ENCODE data around the gene NCKAP5L. TPM values are rescaled to one million over a fixed set of nuclear protein-coding genes. Genes with fewer than 3 reads are reported as not detected.

The NCKAP5L gene
- total and polyA plus RNA-seq, 2 of the 8 experiments (the other 6 are each of a cell fraction or from before 2014, with no cell fraction given): 9.4 to 27.9 TPM

DNA sequence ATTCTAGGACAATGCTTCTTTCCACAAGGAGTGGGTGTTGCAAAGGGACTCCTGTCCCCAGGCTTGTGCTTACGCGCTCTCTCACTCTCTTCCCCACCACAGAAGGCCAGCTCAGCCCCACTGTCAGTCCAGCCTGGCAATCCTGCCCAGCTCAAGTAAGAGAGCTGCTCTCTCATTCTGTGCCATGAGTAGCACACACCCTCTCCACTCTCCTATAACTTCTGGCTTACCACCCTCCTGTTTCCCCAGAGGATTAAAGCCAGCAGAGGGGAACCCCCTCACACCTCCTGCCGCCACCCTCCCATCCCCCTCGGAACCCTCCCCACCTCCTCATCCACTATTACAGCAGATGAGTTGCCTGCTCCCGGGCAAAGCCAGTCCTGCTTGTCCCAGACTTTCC, 17.1 kb downstream of the NCKAP5L start:
- no peak for TF ChIP-seq TEAD4 (IDR thresholded peaks at IDR 0.05; ENCODE audit: low read depth, low read length)
- TF ChIP-seq POLR2AphosphoS5 (IDR thresholded peaks at IDR 0.05; ENCODE audit: low read depth, low read length): 0 out of 2 replicates have a peak, but pooled peaks have one; percentile 37
- no peak overlapping the region for H3K27ac ChIP-seq (ENCODE audit: low read depth, low read length)
- no peak overlapping the region for H3K56ac ChIP-seq (replicated peaks; ENCODE audit: insufficient read length, low read depth, low read length)
- H4K20me1 ChIP-seq (replicated peaks in 1 of 2; ENCODE audit: control insufficient read depth in 1 of 2, insufficient read depth in 2 of 2, low read length in 2 of 2): peaks cover 0 to 4% of the 10 kb centered on the region in 2 experiments
- no peak overlapping the region for H3K4ac ChIP-seq (replicated peaks; ENCODE audit: insufficient read length, low read depth, low read length)
- H4K91ac ChIP-seq (replicated peaks; ENCODE audit: insufficient read length, low read length): no peak overlapping the region
- WGBS, 2 experiments (ENCODE audit: extremely low coverage in 1 of 2, insufficient coverage in 1 of 2, insufficient read length in 1 of 2, insufficient replicate concordance in 2 of 2, low coverage in 1 of 2, low lambda C conversion rate in 2 of 2, missing lambda C conversion rate in 1 of 2): 78% methylated on average over 3 of the region's 5 CpGs; no CpG with 5 or more reads in 1 of the 2 experiments
- H3K18ac ChIP-seq (ENCODE audit: extremely low read depth, low read length): no peak overlapping the region; the same call in 1 of the 2 replicates
- H3K23me2 ChIP-seq (ENCODE audit: low read depth, low read length): no peaks in the 10 kb centered on the region; the same call in 1 of the 2 replicates
- H2AK5ac ChIP-seq (ENCODE audit: low read depth, low read length): no peak overlapping the region
- no peak overlapping the region for H4K5ac ChIP-seq (ENCODE audit: insufficient read length, low read depth, low read length)
- no peaks in the 10 kb centered on the region for H3K27me3 ChIP-seq (replicated peaks in 1 of 4; ENCODE audit: control insufficient read depth in 3 of 4, extremely low read depth in 1 of 4, insufficient read depth in 3 of 4, low read length in 3 of 4)
- H2BK5ac ChIP-seq (ENCODE audit: low read depth, low read length): 0 out of 2 replicates have a peak overlapping the region, but pooled peaks have one; percentile 13
- no peak overlapping the region for H2AFZ ChIP-seq (ENCODE audit: low read length)
- peaks cover 0 to 15% of the 10 kb centered on the region in 2 experiments; a peak in 1 of 4 replicates for H3K79me2 ChIP-seq (ENCODE audit: control insufficient read depth in 1 of 2, insufficient read depth in 2 of 2, low read length in 2 of 2)
- H3K4me2 ChIP-seq (ENCODE audit: insufficient read depth in 1 of 2, low read depth in 2 of 2, low read length in 2 of 2): peak overlapping the region; percentile 26 to 55; a peak in 3 of 4 replicates
- POLR2A ChIA-PET (ENCODE audit: partially characterized antibody): interaction anchor here (1.0 to 4.7 kb wide), 7 partner anchors 9 to 28 kb away, joined by 3 to 59 read pairs (median 6); partner anchors contain the start of gene NCKAP5L
- no peak overlapping the region for H3K14ac ChIP-seq (ENCODE audit: insufficient read length)
- no peak overlapping the region for H2BK120ac ChIP-seq (replicated peaks; ENCODE audit: low read depth, low read length)
- H3K36me3 ChIP-seq (ENCODE audit: control insufficient read depth in 2 of 4, insufficient read depth in 4 of 4, low read length in 3 of 4): peaks cover 0 to 2% (median 0%) of the 10 kb centered on the region in 4 experiments; a peak in 2 of 8 replicates
- H3K23ac ChIP-seq (ENCODE audit: insufficient read length): no peak overlapping the region
- no peak overlapping the region for H2BK12ac ChIP-seq (ENCODE audit: low read depth, low read length)
- H3K9ac ChIP-seq (replicated peaks in 1 of 4; ENCODE audit: extremely low read depth in 1 of 4, low read depth in 3 of 4, low read length in 3 of 4): no peak overlapping the region
- peaks cover 16 to 35% (median 22%) of the 10 kb centered on the region in 4 experiments for H3K4me1 ChIP-seq (replicated peaks in 1 of 4; ENCODE audit: control insufficient read depth in 3 of 4, insufficient read depth in 4 of 4, low read length in 3 of 4)
- DNase-seq (ENCODE audit: low read depth in 1 of 2, low spot score in 2 of 2) (no peak), FAIRE-seq (no peak)
- peaks cover 8% of the 10 kb centered on the region for H3K79me1 ChIP-seq (ENCODE audit: low read depth, low read length)
- no peak overlapping the region for H3K4me3 ChIP-seq (ENCODE audit: extremely low read depth in 1 of 4, insufficient read depth in 2 of 4, low read depth in 3 of 4, low read length in 4 of 4)
- H2BK15ac ChIP-seq (ENCODE audit: low read length): no peak overlapping the region
- CTCF ChIA-PET (ENCODE audit: partially characterized antibody): interaction anchor here (0.6 to 6.4 kb wide), 12 partner anchors 9 to 152 kb away, joined by 3 to 44 read pairs (median 4); no protein-coding TSS in a partner anchor
- no peaks in the 10 kb centered on the region for H3K9me3 ChIP-seq (ENCODE audit: insufficient read depth in 2 of 2, low read depth in 1 of 2, low read length in 1 of 2)
- peak overlapping the region; percentile 24; the same call in 1 of the 2 replicates for H2BK20ac ChIP-seq (ENCODE audit: low read length)
- no peak overlapping the region for H4K8ac ChIP-seq (ENCODE audit: extremely low read depth, insufficient read depth, low read length)

All from H1 (cell line).